Caki2 (cell line): ENCODE data around the gene IFI44. TPM values are rescaled to one million over a fixed set of nuclear protein-coding genes. Genes with fewer than 3 reads are reported as not detected.

Source experiments
- DNase-seq: peaks from one replicate; pipeline ENCODE4 v3.0.0-alpha.2; 2015; ENCODE audit warnings: low read depth
- in situ Hi-C: cut with HindIII; loops from 2 replicates; pipeline ENCODE4 v1.10.0; 2016; ENCODE audit warnings: low sequenced_read_pairs, low pct_unique_long_range_greater_than_20kb, mixed read lengths
- total RNA-seq: library from RNA; depleted of rRNA; stranded (reverse); fragments of >200 nt; shearing (Covaris generic); gene quantifications from 2 replicates; pipeline ENCODE4 v1.2.3, GENCODE V29; 2014; ENCODE audit warnings: low replicate concordance; rRNA removed

IFI44 gene
- total RNA-seq, result 19.4 and 23.8 TPM in 2 replicates

DNA sequence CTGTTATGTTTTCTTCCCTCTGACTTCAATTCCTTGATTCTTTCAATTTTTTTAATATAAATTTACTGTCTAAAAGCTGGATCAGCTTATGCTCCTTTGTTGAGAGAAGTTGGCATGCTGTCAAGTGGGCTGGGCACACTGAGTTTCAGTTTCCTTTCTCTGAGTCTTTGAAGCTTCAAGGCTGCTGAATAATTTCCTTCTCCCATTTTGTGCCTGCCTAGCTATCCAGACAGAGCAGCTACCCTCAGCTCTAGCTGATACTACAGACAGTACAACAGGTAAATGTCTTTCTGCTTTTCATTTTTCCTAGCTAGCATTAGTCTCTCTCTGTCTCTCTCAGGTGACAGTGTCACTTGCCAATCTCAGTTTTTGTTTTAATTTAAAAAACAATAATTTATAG is at the start of gene IFI44:
Gene IFI44 (plus strand): TSS at position 204 of the 400 bp plus-strand sequence. CDS start 365 bp downstream, outside the sequence.
- DNase-seq, result peak; percentile 42

DNA sequence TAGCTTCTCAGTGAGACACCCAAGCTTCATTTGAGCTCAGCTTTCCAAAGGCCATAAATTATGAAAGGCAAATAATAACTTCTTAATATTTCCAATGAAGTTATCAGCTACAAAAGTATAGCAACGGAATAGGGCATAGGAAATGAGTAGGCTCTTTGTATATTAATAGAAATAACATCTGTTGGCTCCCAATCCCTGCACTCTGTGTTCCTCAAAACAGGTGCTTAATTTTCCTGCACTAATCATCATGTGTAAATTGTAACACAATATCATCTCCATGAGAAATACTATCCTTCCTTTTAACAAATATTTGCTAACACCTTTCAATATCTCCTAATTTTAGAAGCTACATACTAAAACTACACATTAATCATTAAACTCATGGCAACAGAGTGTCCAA is 48.6 kb upstream of the IFI44 start:
- DNase-seq, result no peak
- in situ Hi-C loops, result no loop called here

More for the DNA sequence above, at the start of gene IFI44:
- in situ Hi-C loops, result no loop called here

GRCh38 chr1:78603206-78603605 is 46.4 kb upstream of the IFI44 start:
- in situ Hi-C loops, result no loop called here
- no peak for DNase-seq

DNA sequence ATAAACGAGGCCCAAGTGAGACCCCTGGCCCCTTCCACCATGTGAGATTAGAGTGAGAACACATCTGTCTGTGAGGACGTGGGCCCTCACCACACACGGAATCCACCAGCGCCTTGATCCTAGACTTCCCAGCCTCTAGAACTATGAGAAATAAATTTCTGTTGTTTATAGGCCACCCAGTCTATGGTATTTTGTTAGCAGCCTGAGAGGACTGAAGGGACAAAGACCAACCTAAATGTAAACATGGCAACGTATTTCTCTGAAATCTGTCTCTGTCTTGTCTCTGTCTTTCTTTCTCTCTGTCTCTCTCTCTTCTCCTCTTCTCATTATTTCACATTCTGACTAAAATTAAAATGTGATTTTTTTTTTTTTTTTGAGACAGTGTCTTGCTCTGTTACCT is 45.0 kb upstream of the IFI44 start:
- in situ Hi-C loops, result no loop called here

DNA sequence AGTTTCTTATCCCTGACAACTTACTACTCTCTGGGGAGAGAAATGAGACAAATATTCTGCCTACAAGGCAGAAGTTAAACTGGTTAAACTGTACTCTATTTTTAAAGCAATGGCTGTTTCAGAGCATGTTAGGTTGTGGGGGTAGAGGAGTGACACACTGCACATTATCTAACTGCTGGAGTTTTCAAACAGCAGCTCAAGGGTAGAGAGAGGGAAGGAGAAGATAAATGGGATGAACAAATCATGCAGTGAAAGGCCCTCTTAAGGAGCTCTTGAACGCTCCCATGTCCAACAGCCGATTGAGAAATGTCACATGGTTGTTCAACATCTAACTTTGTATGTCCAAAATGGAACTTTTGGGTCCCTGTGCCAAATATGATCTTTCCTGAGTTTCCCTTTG is 43.4 kb upstream of the IFI44 start:
- DNase-seq, result no peak
- in situ Hi-C loops, result no loop called here

More for the DNA sequence above, 45.0 kb upstream of the IFI44 start:
- DNase-seq, result no peak

DNA sequence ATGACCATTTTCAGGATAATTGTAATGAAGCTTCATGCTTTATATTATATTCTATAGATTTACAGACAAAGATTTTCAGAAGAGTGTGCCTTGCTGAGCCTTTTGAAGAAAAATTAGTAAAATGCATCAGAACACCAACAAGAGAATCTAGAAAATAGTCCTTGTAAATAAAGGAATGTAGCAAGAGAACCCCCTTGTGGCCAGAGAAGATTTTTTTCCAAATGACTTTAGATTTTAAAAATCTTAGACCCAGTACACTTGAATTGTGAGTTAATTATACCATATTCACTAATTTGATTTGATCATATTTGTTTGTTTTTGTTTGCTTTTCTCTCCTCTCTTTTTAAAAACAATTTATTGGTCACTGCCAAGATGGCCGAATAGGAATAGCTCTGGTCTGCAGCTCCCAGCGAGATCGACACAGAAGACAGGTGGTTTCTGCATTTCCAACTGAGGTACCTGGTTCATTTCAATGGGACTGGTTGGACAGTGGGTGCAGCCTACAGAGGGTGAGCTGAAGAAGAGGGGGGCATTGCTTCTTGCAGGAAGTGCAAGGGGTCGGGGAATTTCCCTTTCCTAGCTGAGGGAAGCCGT is 42.2 kb upstream of the IFI44 start:
- DNase-seq, result peak; percentile 5
- in situ Hi-C loops, result no loop called here

- no peak for DNase-seq
- in situ Hi-C loops, result no loop called here
These were observed 41.7 kb upstream of the IFI44 start for GRCh38 chr1:78607944-78608343.

GRCh38 chr1:78617615-78618026 is 32.0 kb upstream of the IFI44 start:
- peak; percentile 66 for DNase-seq
- in situ Hi-C loops, result no loop called here

- in situ Hi-C loops, result no loop called here
- peak; percentile 1 for DNase-seq
These were observed 30.6 kb upstream of the IFI44 start for GRCh38 chr1:78619032-78619431.

DNA sequence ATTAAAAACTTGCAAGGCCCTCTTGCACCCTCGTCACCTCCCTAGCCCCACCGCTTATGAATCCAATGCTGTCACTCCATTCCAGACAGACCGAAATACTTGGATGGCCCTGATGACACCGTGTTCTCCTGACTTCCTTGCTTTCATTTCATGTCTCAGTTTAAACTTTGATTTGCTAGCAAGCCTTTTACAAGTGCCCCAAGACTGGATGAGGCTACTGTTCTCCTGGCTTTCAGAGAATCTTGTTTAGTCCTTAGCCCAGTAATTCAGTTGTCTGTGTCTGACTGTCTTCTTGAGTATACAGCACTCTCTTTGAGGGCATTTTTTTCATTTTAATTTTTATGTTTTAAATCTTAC is 30.2 kb upstream of the IFI44 start:
- DNase-seq, result peak; percentile 36
- in situ Hi-C loops, result no loop called here

- in situ Hi-C loops, result no loop called here
- DNase-seq, result peak; percentile 67
These were observed 29.6 kb upstream of the IFI44 start, which contains the start of gene IFI44L for GRCh38 chr1:78619803-78620579. TSS of gene IFI44L (plus strand) at chr1:78620448. CDS start at chr1:78627916, 7,468 bp downstream.

DNA sequence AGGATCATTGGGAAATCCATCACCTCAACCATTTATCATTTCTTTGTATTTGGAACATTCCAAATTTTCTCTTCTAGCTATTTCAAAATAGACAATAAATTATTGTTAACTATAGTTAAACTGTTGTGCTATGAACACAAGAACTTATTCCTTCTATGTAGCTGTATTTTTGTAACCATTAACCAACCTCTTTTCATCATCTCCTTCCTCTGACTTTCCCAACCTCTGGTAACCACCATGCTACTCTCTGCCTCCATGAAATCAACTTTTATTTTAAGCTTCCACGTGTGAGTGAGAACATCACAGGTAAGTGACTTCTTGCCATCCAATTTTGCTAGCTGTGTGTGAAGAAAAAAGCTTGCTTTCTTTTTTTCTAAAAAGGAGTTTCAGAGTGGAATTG is 29.0 kb upstream of the IFI44 start:
- peak; percentile 2 for DNase-seq
- in situ Hi-C loops, result no loop called here

DNA sequence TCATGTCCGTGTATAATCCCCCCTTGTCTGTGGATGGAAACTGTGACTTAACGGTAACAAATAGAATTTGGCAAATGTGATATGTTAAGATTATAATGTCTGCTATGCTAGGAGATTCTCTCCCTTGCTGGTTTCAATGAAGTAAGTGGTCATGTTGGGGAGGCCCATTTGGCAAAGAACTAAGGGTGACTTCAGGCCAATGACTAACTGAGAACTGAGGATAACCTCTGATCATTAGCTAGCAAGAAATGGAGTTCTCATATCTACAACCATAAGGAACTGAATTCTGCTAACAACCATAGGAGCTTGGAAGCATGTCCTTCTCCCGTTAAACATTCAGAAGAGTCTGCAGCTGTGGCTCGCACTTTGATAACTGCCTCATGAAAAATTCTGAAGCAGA is 27.1 kb upstream of the IFI44 start:
- DNase-seq, result no peak
- in situ Hi-C loops, result no loop called here

- in situ Hi-C loops, result no loop called here
- DNase-seq, result no peak
These were observed 25.6 kb upstream of the IFI44 start for GRCh38 chr1:78624035-78624434.

- no peak for DNase-seq
- in situ Hi-C loops, result no loop called here
These were observed 22.3 kb upstream of the IFI44 start for GRCh38 chr1:78627321-78627720.

DNA sequence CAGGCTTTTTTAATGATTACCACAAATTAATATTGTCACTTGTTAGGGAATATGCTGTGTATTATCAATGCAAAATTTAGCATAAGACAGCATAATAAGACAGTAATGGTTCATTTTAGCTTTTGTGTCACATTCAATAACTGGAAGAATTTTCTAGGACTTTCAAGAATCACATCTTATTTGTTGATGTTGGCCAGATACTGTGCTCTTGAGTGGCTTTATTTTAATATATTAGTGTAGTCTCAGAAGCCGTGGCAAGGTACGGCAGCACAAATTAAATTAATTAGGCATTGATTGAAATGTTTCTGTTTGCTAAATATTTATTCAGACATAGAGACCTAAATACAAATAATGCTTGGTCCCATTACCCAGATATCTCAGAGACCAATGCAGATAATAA is 19.0 kb upstream of the IFI44 start:
- DNase-seq, result no peak
- in situ Hi-C loops, result no loop called here

DNA sequence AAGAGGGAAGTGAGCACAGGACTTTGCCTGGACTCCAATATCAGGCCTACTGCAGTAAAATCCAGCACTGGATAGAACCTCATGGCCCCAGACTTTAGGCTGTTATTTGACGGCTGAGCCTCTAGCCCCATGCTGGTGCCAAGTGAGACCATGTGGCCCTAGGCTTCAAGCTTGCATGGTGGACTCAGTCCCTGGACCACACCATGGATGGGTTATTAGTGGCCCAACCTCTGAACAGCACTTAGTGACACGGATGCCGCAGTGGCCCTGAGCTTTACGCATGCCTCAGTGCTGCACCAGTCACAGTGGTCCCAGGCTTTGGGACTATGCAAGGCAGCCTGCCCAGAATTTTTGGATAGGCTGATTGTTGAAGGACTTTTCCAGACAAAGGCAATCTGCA is 16.4 kb upstream of the IFI44 start:
- no peak for DNase-seq
- in situ Hi-C loops, result no loop called here

DNA sequence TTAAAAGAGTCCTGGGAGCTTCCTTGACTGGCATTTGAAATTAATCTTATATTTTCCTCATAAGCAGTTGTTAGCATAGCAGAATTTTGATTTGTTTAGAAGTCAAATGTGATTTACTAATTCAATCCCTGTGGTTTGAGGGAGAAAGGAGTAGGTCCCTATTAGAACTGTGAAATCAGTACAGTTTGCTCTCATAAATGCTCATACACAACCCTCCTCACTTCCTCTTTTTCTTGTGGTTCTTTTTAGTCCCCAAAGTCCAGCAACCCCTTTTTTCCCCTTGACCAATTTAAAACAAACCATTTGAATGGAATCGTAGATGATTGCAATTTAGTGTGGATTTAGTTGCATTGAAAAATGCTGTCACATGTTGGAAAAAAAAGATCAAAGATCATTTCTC is 9.2 kb upstream of the IFI44 start:
- in situ Hi-C loops, result no loop called here
- DNase-seq, result no peak

- in situ Hi-C loops, result no loop called here
- no peak for DNase-seq
These were observed 8.1 kb upstream of the IFI44 start for GRCh38 chr1:78641558-78641957.

- DNase-seq, result no peak
- in situ Hi-C loops, result no loop called here
These were observed 3.9 kb upstream of the IFI44 start for GRCh38 chr1:78645723-78646122.
